Erythroblast (primary cell): ENCODE data around the gene TM9SF4.

Experiments
- DNase-seq, 2 experiments: peaks; one replicate each; lab custom pipeline; 2025; lab: John Stamatoyannopoulos, UW
- GATA1 ChIP-seq: IDR thresholded peaks from 2 replicates; pipeline ENCODE4 v1.6.1; 2011; ENCODE audit warnings: low read depth, mild to moderate bottlenecking, control low read depth, low read length, moderate library complexity
- POLR2A ChIP-seq: IDR thresholded peaks from 2 replicates; pipeline ENCODE4 v1.6.1; 2011; ENCODE audit warnings: mild to moderate bottlenecking, low read length

Gene TM9SF4

GRCh38 chr20:32216179-32217142 is 106.9 kb downstream of the TM9SF4 start:
- DNase-seq, result no peak
- TF ChIP-seq POLR2A (no peak), GATA1 (no peak)
